HEK293T (cell line): ENCODE measurements around the gene TADA1.

Experiments
- CTCF ChIA-PET: fragments of 350-600 bp; formaldehyde crosslinking; extraction: SDS; loops from one replicate; lab custom pipeline; 2021; ENCODE audit warnings: antibody characterized with exemption, inconsistent platforms; lab: Yijun Ruan, JAX
- POLR2A ChIA-PET: fragments of 350-600 bp; formaldehyde crosslinking; extraction: SDS; loops from one replicate; lab custom pipeline; 2020; ENCODE audit warnings: antibody characterized with exemption, inconsistent platforms; lab: Yijun Ruan, JAX
- DNase-seq: peaks from one replicate; pipeline ENCODE4 v3.0.0; 2012; ENCODE audit warnings: mixed read lengths; ENCODE audit errors: extremely low spot score
- ARNT ChIP-seq: fragments of 450-650 bp; IDR thresholded peaks from 2 replicates; pipeline ENCODE4 v1.6.1; 2017; ENCODE audit warnings: mild to moderate bottlenecking
- BHLHE40 ChIP-seq: fragments of 450-650 bp; IDR thresholded peaks from 2 replicates; pipeline ENCODE4 v1.6.1; 2016; ENCODE audit warnings: mild to moderate bottlenecking, moderate library complexity, borderline replicate concordance
- CTBP1 ChIP-seq: fragments of 450-650 bp; IDR thresholded peaks from 2 replicates; pipeline ENCODE4 v1.6.1; 2016; ENCODE audit warnings: borderline replicate concordance
- ELF4 ChIP-seq: fragments of 450-650 bp; IDR thresholded peaks from 2 replicates; pipeline ENCODE4 v1.6.1; 2017; ENCODE audit warnings: antibody characterized with exemption
- FOXA1 ChIP-seq: fragments of 450-650 bp; IDR thresholded peaks from 2 replicates; pipeline ENCODE4 v1.6.1; 2016; ENCODE audit warnings: mild to moderate bottlenecking
- FOXK2 ChIP-seq: fragments of 450-650 bp; IDR thresholded peaks from 2 replicates; pipeline ENCODE4 v1.6.1; 2016; ENCODE audit warnings: mild to moderate bottlenecking
- FOXM1 ChIP-seq: fragments of 450-650 bp; IDR thresholded peaks from 2 replicates; pipeline ENCODE4 v1.6.1; 2017; ENCODE audit warnings: mild to moderate bottlenecking, borderline replicate concordance
- HDGF ChIP-seq: fragments of 450-650 bp; IDR thresholded peaks from 2 replicates; pipeline ENCODE4 v1.6.1; 2017; ENCODE audit warnings: antibody characterized with exemption, borderline replicate concordance
- L3MBTL2 ChIP-seq: fragments of 450-650 bp; conservative IDR thresholded peaks from 2 replicates; pipeline ENCODE4 v1.6.1; 2016; ENCODE audit warnings: mild to moderate bottlenecking
- LEF1 ChIP-seq: fragments of 450-650 bp; IDR thresholded peaks from 2 replicates; pipeline ENCODE4 v1.6.1; 2017; ENCODE audit warnings: mild to moderate bottlenecking, borderline replicate concordance
- NFRKB ChIP-seq: fragments of 450-650 bp; IDR thresholded peaks from 2 replicates; pipeline ENCODE4 v1.6.1; 2016; ENCODE audit warnings: mild to moderate bottlenecking, moderate library complexity
- PKNOX1 ChIP-seq: fragments of 450-650 bp; IDR thresholded peaks from 2 replicates; pipeline ENCODE4 v1.6.1; 2016
- SP1 ChIP-seq: fragments of 450-650 bp; IDR thresholded peaks from 2 replicates; pipeline ENCODE4 v1.6.1; 2017
- SUZ12 ChIP-seq: fragments of 450-650 bp; IDR thresholded peaks from 2 replicates; pipeline ENCODE4 v1.6.1; 2016; ENCODE audit warnings: mild to moderate bottlenecking
- TARDBP ChIP-seq: fragments of 450-650 bp; IDR thresholded peaks from 2 replicates; pipeline ENCODE4 v1.6.1; 2016
- ZNF384 ChIP-seq: fragments of 450-650 bp; IDR thresholded peaks from 2 replicates; pipeline ENCODE4 v1.6.1; 2016

TADA1 gene

DNA sequence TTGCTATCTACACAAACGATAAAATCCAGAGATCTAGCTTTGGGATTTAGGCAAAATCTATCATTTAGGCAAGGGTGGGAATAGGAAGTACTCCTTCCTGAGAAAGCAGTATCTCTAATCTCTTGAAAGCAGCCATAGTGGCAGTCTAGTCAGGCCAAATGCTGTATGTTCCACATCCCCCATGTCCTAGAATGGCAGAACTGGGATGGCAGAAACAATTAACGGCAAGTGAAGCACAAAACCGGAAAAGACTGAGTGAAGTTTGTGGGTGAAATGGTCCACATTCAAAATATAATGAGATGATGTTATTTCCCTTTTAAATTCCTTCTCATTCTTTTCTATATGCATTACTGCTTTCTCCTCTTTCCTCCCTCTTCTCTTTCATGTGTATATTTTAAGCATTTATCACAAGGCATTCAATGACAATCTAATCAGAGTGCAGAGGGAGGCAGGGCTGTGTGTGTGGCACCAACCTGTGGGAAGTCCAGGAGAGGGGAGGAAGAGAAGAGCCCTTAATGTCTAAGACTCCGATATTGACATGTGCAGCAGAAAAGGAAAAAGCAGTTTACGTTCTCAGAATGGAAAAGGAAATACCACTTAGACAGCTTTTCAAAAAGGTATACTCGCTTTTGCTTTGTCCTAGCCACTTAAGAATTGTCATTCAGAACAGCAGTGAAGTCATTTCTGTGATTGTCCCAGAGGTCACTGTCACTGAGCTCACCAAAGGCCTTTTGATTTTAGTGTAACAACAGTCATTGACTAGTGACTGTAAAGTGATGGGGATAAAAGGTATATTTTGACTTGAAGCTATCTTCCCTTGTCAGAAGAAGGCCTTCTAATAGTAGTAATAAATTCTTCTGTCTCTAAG, 42.3 kb upstream of the TADA1 start:
- TF ChIP-seq L3MBTL2 = no peak
- TF ChIP-seq FOXM1 = no peak
- TF ChIP-seq TARDBP = no peak
- TF ChIP-seq CTBP1 = no peak
- no peak for TF ChIP-seq SP1
- no peak for TF ChIP-seq PKNOX1
- TF ChIP-seq FOXA1 = no peak
- TF ChIP-seq LEF1 = no peak
- no peak for TF ChIP-seq FOXK2
- no peak for TF ChIP-seq ELF4
- no peak for TF ChIP-seq NFRKB
- TF ChIP-seq ZNF384 = no peak
- no peak for TF ChIP-seq BHLHE40
- TF ChIP-seq HDGF = no peak
- no peak for TF ChIP-seq ARNT
- no peak for TF ChIP-seq SUZ12
- CTCF ChIA-PET = interaction anchor here (1.3 kb wide), 1 partner anchor 8 kb away, joined by 6 read pairs; no protein-coding TSS in a partner anchor
- POLR2A ChIA-PET = no interaction called here
- DNase-seq = no peak

DNA sequence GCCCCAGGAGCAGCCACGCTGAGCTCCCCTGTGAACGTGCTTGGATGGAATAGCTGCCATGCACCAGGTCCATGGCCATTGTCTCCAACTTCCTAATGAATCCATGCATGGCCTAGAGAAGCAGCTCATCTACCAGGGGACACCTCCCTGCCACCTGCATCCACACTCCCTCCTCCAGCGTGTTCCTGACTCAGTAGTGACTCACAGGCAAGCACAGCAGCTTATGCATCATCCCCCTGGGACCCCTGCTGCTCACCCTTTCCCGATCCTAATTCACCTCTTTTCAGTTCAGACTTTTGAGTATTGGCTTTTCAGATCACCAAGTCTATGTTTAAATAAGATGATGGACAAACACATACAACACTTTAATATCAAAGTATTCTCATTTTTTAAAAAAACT, 39.9 kb upstream of the TADA1 start:
- TF ChIP-seq ZNF384 (no peak), FOXM1 (no peak), L3MBTL2 (no peak), ARNT (no peak), SP1 (no peak)
- CTCF ChIA-PET = interaction anchor here (0.7 to 2.1 kb wide), 4 partner anchors 9 to 144 kb away, joined by 3 to 5 read pairs (median 4); no protein-coding TSS in a partner anchor
- peak; percentile 21 for DNase-seq
- POLR2A ChIA-PET = no interaction called here

GRCh38 chr1:166915042-166915441, 39.0 kb upstream of the TADA1 start:
- POLR2A ChIA-PET = no interaction called here
- CTCF ChIA-PET = interaction anchor here (0.9 kb wide), 1 partner anchor 142 kb away, joined by 3 read pairs; no protein-coding TSS in a partner anchor
- no peak for DNase-seq
- TF ChIP-seq ELF4 (no peak), HDGF (no peak), LEF1 (no peak), TARDBP (no peak), ARNT (no peak), FOXK2 (no peak), L3MBTL2 (no peak), FOXA1 (no peak)

DNA sequence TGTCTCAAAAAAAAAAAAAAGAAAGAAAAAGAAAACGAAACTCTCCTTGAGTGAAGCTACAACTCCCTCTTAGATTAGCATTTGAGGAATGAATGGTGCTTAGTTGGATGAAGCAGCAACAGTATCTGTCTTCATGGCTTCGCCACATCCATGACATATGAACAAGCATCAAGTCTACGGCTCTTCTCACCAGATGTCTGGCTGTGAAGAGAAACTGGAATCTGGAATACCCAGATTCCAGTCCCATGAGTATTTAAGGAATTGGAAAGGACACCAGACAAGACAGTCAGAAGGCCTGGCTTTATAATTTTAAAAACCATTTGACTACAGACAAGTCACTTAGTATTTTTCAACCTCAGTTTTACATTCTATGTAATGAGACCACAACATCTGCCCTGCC, 38.0 kb upstream of the TADA1 start:
- TF ChIP-seq TARDBP (no peak), PKNOX1 (no peak), ZNF384 (no peak), L3MBTL2 (no peak), FOXA1 (no peak), ARNT (no peak), FOXM1 (no peak), LEF1 (no peak), ELF4 (no peak), SUZ12 (no peak), HDGF (no peak), SP1 (no peak), CTBP1 (no peak), FOXK2 (no peak)
- DNase-seq = no peak
- ChIA-PET CTCF (no interaction called here), POLR2A (interaction anchor here (0.8 kb wide), 1 partner anchor 145 kb away, joined by 3 read pairs; no protein-coding TSS in a partner anchor)

DNA sequence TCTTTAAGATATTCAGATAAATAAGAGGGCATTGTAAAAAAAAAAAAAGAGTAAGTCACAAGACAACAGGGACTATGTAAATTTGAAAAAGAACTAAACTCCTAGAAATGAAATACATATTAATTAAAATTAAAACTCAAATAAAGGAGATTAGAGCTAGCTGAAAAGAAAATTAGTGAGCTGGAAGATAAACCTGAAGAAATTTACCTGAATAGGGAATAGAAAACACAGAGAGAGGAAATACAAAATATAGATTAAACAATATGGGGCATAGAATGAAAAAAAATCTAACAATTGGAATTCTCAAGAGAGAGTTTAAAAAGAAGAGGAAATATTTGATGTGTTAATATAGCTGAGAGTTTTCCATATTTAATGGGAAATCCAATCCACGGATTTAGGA, 35.6 kb upstream of the TADA1 start:
- ChIA-PET POLR2A (no interaction called here), CTCF (interaction anchor here (1.2 to 9.6 kb wide), 3 partner anchors 141 to 148 kb away, joined by 3 to 163 read pairs (median 7); no protein-coding TSS in a partner anchor)
- no peak for TF ChIP-seq FOXK2
- TF ChIP-seq L3MBTL2 = no peak
- no peak for TF ChIP-seq LEF1
- TF ChIP-seq FOXA1 = no peak
- DNase-seq = no peak

GRCh38 chr1:166910396-166910994, 34.4 kb upstream of the TADA1 start:
- ChIA-PET POLR2A (interaction anchor here (0.6 to 1.0 kb wide), 3 partner anchors 71 to 148 kb away, joined by 3 to 6 read pairs (median 3); partner anchors contain the start of gene POGK), CTCF (interaction anchor here (0.5 to 9.6 kb wide), 13 partner anchors 8 to 157 kb away, joined by 3 to 163 read pairs (median 4); no protein-coding TSS in a partner anchor)
- peak; percentile 82 for DNase-seq
- TF ChIP-seq LEF1 (no peak), SP1 (no peak), BHLHE40 (no peak), CTBP1 (no peak), ARNT (no peak), TARDBP (no peak), HDGF (no peak), L3MBTL2 (no peak; the same call in 1 of the 2 replicates)
